ENCODE data around the gene GGN.

DNA sequence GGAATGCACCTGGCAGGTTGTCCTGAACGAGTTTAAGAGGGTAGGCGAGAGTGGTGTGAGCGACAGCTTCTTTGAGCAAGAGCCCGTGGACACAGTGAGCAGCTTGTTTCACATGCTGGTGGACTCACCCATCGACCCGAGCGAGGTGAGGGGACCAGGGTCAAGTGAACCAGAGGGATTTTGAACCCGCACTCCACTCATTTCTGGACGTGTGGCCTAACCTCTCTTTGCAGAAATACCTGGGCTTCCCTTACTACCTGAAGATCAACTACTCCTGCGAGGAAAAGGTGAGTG is 50.5 kb downstream of the GGN start:
- TF ChIP-seq, protein P1, sequence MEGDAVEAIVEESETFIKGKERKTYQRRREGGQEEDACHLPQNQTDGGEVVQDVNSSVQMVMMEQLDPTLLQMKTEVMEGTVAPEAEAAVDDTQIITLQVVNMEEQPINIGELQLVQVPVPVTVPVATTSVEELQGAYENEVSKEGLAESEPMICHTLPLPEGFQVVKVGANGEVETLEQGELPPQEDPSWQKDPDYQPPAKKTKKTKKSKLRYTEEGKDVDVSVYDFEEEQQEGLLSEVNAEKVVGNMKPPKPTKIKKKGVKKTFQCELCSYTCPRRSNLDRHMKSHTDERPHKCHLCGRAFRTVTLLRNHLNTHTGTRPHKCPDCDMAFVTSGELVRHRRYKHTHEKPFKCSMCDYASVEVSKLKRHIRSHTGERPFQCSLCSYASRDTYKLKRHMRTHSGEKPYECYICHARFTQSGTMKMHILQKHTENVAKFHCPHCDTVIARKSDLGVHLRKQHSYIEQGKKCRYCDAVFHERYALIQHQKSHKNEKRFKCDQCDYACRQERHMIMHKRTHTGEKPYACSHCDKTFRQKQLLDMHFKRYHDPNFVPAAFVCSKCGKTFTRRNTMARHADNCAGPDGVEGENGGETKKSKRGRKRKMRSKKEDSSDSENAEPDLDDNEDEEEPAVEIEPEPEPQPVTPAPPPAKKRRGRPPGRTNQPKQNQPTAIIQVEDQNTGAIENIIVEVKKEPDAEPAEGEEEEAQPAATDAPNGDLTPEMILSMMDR (IDR thresholded peaks at IDR 0.05) = no peak
- no peak for TF ChIP-seq POLR2A (IDR thresholded peaks at IDR 0.05)

All from Peyer's patch (tissue), 4 donors.